GM18951 (cell line): ENCODE measurements around the gene TLE2.
"Not testable (repeated sequence)": the region's sequence is repeated elsewhere in the genome, so short reads cannot be mapped to it uniquely, and the experiment has no call there.

Source experiments
- POLR2A ChIP-seq: IDR thresholded peaks from 4 replicates; pipeline ENCODE4 v1.6.1; 2011; ENCODE audit warnings: mild to moderate bottlenecking; ENCODE audit not compliant: insufficient read length, insufficient read depth; ENCODE audit errors: extremely low read depth
- in situ Hi-C: fragments of 300-500 bp; cut with MboI; formaldehyde crosslinking; loops from one replicate; pipeline ENCODE4 v1.12.0; 2022; ENCODE audit warnings: low sequenced_read_pairs, mixed read lengths, inconsistent platforms; ENCODE audit not compliant: unreplicated experiment

Gene TLE2

GRCh38 chr19:3053218-3053621 is 24.1 kb upstream of the TLE2 start:
- no peak for TF ChIP-seq POLR2A
- in situ Hi-C loops = no loop called here

GRCh38 chr19:3050016-3050415 is 20.9 kb upstream of the TLE2 start:
- in situ Hi-C loops = not testable (repeated sequence)

GRCh38 chr19:3049089-3049488 is 20.0 kb upstream of the TLE2 start:
- in situ Hi-C loops = no loop called here

GRCh38 chr19:3048190-3048533 is 19.1 kb upstream of the TLE2 start:
- no peak for TF ChIP-seq POLR2A
- in situ Hi-C loops = no loop called here

More at GRCh38 chr19:3049089-3049488, 20.0 kb upstream of the TLE2 start:
- TF ChIP-seq POLR2A = no peak

GRCh38 chr19:3047496-3048189 is 18.6 kb upstream of the TLE2 start:
- TF ChIP-seq POLR2A = no peak
- in situ Hi-C loops = no loop called here

- TF ChIP-seq POLR2A = no peak
- in situ Hi-C loops = no loop called here
Measured at GRCh38 chr19:3046698-3047495, 17.8 kb upstream of the TLE2 start.

- in situ Hi-C loops = no loop called here
- no peak for TF ChIP-seq POLR2A
Measured at GRCh38 chr19:3045885-3046697, 17.0 kb upstream of the TLE2 start.

- in situ Hi-C loops = no loop called here
- no peak for TF ChIP-seq POLR2A
Measured at GRCh38 chr19:3045191-3045590, 16.1 kb upstream of the TLE2 start.

GRCh38 chr19:3042621-3043267 is 13.7 kb upstream of the TLE2 start:
- no peak for TF ChIP-seq POLR2A
- in situ Hi-C loops = no loop called here

GRCh38 chr19:3041761-3042620 is 12.9 kb upstream of the TLE2 start:
- TF ChIP-seq POLR2A = no peak
- in situ Hi-C loops = no loop called here

- no peak for TF ChIP-seq POLR2A
- in situ Hi-C loops = no loop called here
Measured at GRCh38 chr19:3041327-3041726, 12.2 kb upstream of the TLE2 start.

GRCh38 chr19:3039641-3040077 is 10.6 kb upstream of the TLE2 start:
- in situ Hi-C loops = no loop called here
- no peak for TF ChIP-seq POLR2A
